Gastroesophageal sphincter (tissue), 3 donors: Measurements from ENCODE around the gene TFR2.

Source experiments
- CTCF ChIP-seq, 4 experiments: fragments of 200-600 bp in 2 of 4; fragments of 450-650 bp in 2 of 4; sonication (generic) in 1 of 4; IDR thresholded peaks; one replicate each; pipeline ENCODE4 v1.5.1; 2017 to 2019; ENCODE audit warnings: antibody characterized with exemption in 4 of 4, mild to moderate bottlenecking in 2 of 4, moderate library complexity in 2 of 4
- POLR2A ChIP-seq, 2 donors: fragments of 450-650 bp; IDR thresholded peaks; one replicate each; pipeline ENCODE4 v1.6.1; 2017; ENCODE audit warnings: antibody characterized with exemption in 2 of 2, mild to moderate bottlenecking in 2 of 2, moderate library complexity in 1 of 2
- POLR2AphosphoS5 ChIP-seq: sonication (generic); formaldehyde crosslinking; IDR thresholded peaks from one replicate; pipeline ENCODE4 v1.6.1; 2017; ENCODE audit warnings: antibody characterized with exemption

DNA sequence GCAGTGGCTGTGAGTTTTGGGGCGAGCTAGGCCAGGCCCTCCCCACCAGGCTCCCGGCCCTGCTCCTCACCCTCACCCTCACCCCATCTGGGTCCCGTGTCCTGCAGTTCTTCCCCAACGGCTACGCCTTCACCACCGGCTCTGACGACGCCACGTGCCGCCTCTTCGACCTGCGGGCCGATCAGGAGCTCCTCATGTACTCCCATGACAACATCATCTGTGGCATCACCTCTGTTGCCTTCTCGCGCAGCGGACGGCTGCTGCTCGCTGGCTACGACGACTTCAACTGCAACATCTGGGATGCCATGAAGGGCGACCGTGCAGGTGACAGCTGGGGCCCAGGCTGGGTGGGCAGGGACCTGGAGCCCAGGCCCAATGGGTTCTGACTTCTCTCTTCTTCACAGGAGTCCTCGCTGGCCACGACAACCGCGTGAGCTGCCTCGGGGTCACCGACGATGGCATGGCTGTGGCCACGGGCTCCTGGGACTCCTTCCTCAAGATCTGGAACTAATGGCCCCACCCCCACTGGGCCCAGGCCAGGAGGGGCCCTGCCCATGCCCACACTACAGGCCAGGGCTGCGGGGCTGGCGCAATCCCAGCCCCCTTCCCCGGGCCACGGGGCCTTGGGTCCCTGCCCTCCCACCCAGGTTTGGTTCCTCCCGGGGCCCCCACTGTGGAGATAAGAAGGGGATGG lies 37.1 kb upstream of the TFR2 start:
- TF ChIP-seq CTCF (IDR thresholded peaks at IDR 0.05) (no peak), POLR2A (IDR thresholded peaks at IDR 0.05) (no peak), POLR2AphosphoS5 (peak; percentile 38)
